GM12878 (cell line): Measurements from ENCODE around the gene EPN1. TPM values are rescaled to one million over a fixed set of nuclear protein-coding genes. Genes with fewer than 3 reads are reported as not detected.

Experiments
- CREB1 ChIP-seq: IDR thresholded peaks from 2 replicates; pipeline ENCODE4 v1.6.1; 2012; ENCODE audit warnings: low read depth, mild to moderate bottlenecking, inconsistent platforms
- HDAC6 ChIP-seq: fragments of 200-600 bp; sonication (generic); IDR thresholded peaks from one replicate; pipeline ENCODE4 v1.8.0; 2017; ENCODE audit warnings: antibody characterized with exemption; ENCODE audit not compliant: unreplicated experiment
- MAX ChIP-seq: IDR thresholded peaks from 2 replicates; pipeline ENCODE4 v1.6.1; 2012; ENCODE audit warnings: low read depth, low read length, improper control_type of control experiment
- MTA3 ChIP-seq: IDR thresholded peaks from 2 replicates; pipeline ENCODE4 v1.6.1; 2012; ENCODE audit warnings: low read length, inconsistent platforms, borderline replicate concordance
- NR2C2 ChIP-seq: IDR thresholded peaks from 2 replicates; pipeline ENCODE4 v1.6.1; 2011; ENCODE audit warnings: borderline replicate concordance, low read depth; ENCODE audit not compliant: control insufficient read depth, insufficient read length
- TARDBP ChIP-seq: IDR thresholded peaks from 2 replicates; pipeline ENCODE4 v1.6.1; 2016; ENCODE audit warnings: borderline replicate concordance
- ZNF274 ChIP-seq: IDR thresholded peaks from one replicate; pipeline ENCODE4 v1.8.0; 2011; ENCODE audit not compliant: insufficient read length, insufficient read depth
- polyA plus RNA-seq, 11 experiments: library from polyadenylated mRNA; depleted of rRNA in 4 of 11; unstranded in 6 of 11; stranded (reverse) in 5 of 11; fragments of >200 nt; fragmentation: Nextera tagmentation in 4 of 11; fragmentation: Illumina TruSeq in 1 of 11; extraction: Ambion mirVana in 4 of 11; extraction: Trizol in 1 of 11; gene quantifications; 1 replicate in 1 of 11; 2 replicates in 10 of 11; pipeline versions ENCODE4 v1.2.1 to v1.2.3, GENCODE V29; 2011 to 2016; ENCODE audit warnings: inconsistent platforms in 2 of 11, missing spikeins in 2 of 11, low read depth in 1 of 11
- total RNA-seq, 4 experiments: library from RNA; depleted of rRNA in 3 of 4; stranded (reverse); fragments of >200 nt in 3 of 4; fragmentation: Illumina TruSeq in 1 of 4; extraction: Trizol in 1 of 4; gene quantifications; 2 replicates each; pipeline versions ENCODE4 v1.2.1 to v1.2.3, GENCODE V29; 2013 to 2021
- TF ChIP-seq, protein P1 (sequence below): fragments of 450-650 bp; IDR thresholded peaks from 2 replicates; pipeline ENCODE4 v1.6.1; 2017; ENCODE audit warnings: low read depth, mild to moderate bottlenecking, moderate library complexity
- TF ChIP-seq, protein P2 (sequence below): fragments of 450-650 bp; IDR thresholded peaks from 2 replicates; pipeline ENCODE4 v1.6.1; 2017; ENCODE audit warnings: mild to moderate bottlenecking, low read depth, inconsistent platforms; ENCODE audit not compliant: poor library complexity, severe bottlenecking
- TF ChIP-seq, protein P3 (sequence below): IDR thresholded peaks from 2 replicates; pipeline ENCODE4 v1.6.1; 2012; ENCODE audit warnings: improper control_type of control experiment, low read depth, low read length; ENCODE audit not compliant: insufficient replicate concordance
- TF ChIP-seq, protein P4 (sequence below): fragments of 150-350 bp; IDR thresholded peaks from 2 replicates; pipeline ENCODE4 v1.6.1; 2016; ENCODE audit warnings: low read depth, low read length

Gene EPN1
- total and polyA plus RNA-seq, 10 of the 15 experiments (the other 5 are each of a cell fraction or from before 2014, with no cell fraction given): 0.11 to 88.5 (median 10.6) TPM

- TF ChIP-seq, protein P1, sequence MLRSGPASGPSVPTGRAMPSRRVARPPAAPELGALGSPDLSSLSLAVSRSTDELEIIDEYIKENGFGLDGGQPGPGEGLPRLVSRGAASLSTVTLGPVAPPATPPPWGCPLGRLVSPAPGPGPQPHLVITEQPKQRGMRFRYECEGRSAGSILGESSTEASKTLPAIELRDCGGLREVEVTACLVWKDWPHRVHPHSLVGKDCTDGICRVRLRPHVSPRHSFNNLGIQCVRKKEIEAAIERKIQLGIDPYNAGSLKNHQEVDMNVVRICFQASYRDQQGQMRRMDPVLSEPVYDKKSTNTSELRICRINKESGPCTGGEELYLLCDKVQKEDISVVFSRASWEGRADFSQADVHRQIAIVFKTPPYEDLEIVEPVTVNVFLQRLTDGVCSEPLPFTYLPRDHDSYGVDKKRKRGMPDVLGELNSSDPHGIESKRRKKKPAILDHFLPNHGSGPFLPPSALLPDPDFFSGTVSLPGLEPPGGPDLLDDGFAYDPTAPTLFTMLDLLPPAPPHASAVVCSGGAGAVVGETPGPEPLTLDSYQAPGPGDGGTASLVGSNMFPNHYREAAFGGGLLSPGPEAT: no peak
- no peak for TF ChIP-seq ZNF274
- TF ChIP-seq NR2C2: no peak
- TF ChIP-seq, protein P2, sequence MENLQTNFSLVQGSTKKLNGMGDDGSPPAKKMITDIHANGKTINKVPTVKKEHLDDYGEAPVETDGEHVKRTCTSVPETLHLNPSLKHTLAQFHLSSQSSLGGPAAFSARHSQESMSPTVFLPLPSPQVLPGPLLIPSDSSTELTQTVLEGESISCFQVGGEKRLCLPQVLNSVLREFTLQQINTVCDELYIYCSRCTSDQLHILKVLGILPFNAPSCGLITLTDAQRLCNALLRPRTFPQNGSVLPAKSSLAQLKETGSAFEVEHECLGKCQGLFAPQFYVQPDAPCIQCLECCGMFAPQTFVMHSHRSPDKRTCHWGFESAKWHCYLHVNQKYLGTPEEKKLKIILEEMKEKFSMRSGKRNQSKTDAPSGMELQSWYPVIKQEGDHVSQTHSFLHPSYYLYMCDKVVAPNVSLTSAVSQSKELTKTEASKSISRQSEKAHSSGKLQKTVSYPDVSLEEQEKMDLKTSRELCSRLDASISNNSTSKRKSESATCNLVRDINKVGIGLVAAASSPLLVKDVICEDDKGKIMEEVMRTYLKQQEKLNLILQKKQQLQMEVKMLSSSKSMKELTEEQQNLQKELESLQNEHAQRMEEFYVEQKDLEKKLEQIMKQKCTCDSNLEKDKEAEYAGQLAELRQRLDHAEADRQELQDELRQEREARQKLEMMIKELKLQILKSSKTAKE: no peak
- TF ChIP-seq, protein P3, sequence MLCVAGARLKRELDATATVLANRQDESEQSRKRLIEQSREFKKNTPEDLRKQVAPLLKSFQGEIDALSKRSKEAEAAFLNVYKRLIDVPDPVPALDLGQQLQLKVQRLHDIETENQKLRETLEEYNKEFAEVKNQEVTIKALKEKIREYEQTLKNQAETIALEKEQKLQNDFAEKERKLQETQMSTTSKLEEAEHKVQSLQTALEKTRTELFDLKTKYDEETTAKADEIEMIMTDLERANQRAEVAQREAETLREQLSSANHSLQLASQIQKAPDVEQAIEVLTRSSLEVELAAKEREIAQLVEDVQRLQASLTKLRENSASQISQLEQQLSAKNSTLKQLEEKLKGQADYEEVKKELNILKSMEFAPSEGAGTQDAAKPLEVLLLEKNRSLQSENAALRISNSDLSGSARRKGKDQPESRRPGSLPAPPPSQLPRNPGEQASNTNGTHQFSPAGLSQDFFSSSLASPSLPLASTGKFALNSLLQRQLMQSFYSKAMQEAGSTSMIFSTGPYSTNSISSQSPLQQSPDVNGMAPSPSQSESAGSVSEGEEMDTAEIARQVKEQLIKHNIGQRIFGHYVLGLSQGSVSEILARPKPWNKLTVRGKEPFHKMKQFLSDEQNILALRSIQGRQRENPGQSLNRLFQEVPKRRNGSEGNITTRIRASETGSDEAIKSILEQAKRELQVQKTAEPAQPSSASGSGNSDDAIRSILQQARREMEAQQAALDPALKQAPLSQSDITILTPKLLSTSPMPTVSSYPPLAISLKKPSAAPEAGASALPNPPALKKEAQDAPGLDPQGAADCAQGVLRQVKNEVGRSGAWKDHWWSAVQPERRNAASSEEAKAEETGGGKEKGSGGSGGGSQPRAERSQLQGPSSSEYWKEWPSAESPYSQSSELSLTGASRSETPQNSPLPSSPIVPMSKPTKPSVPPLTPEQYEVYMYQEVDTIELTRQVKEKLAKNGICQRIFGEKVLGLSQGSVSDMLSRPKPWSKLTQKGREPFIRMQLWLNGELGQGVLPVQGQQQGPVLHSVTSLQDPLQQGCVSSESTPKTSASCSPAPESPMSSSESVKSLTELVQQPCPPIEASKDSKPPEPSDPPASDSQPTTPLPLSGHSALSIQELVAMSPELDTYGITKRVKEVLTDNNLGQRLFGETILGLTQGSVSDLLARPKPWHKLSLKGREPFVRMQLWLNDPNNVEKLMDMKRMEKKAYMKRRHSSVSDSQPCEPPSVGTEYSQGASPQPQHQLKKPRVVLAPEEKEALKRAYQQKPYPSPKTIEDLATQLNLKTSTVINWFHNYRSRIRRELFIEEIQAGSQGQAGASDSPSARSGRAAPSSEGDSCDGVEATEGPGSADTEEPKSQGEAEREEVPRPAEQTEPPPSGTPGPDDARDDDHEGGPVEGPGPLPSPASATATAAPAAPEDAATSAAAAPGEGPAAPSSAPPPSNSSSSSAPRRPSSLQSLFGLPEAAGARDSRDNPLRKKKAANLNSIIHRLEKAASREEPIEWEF: no peak
- no peak for TF ChIP-seq MTA3
- TF ChIP-seq CREB1: peak; percentile 95
- TF ChIP-seq MAX: no peak
- TF ChIP-seq HDAC6: no peak
- TF ChIP-seq, protein P4, sequence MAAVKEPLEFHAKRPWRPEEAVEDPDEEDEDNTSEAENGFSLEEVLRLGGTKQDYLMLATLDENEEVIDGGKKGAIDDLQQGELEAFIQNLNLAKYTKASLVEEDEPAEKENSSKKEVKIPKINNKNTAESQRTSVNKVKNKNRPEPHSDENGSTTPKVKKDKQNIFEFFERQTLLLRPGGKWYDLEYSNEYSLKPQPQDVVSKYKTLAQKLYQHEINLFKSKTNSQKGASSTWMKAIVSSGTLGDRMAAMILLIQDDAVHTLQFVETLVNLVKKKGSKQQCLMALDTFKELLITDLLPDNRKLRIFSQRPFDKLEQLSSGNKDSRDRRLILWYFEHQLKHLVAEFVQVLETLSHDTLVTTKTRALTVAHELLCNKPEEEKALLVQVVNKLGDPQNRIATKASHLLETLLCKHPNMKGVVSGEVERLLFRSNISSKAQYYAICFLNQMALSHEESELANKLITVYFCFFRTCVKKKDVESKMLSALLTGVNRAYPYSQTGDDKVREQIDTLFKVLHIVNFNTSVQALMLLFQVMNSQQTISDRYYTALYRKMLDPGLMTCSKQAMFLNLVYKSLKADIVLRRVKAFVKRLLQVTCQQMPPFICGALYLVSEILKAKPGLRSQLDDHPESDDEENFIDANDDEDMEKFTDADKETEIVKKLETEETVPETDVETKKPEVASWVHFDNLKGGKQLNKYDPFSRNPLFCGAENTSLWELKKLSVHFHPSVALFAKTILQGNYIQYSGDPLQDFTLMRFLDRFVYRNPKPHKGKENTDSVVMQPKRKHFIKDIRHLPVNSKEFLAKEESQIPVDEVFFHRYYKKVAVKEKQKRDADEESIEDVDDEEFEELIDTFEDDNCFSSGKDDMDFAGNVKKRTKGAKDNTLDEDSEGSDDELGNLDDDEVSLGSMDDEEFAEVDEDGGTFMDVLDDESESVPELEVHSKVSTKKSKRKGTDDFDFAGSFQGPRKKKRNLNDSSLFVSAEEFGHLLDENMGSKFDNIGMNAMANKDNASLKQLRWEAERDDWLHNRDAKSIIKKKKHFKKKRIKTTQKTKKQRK: no peak
- TF ChIP-seq TARDBP: no peak
Observed at GRCh38 chr19:55674841-55675660, at the start of gene EPN1 (continued).
